ENCODE results near the gene PROCA1. TPM values are rescaled to one million over a fixed set of nuclear protein-coding genes. Genes with fewer than 3 reads are reported as not detected.
A peak's percentile ranks its signal among the peaks of the same experiment; 100 is the strongest.
"Not testable (repeated sequence)": the region's sequence is repeated elsewhere in the genome, so short reads cannot be mapped to it uniquely, and the experiment has no call there.

The PROCA1 gene
- total and polyA plus RNA-seq, 2 donors from 2014 or later, result 3.4 to 3.5 TPM

- intact Hi-C loops (cut with DNase I), result no loop called here
- FAIRE-seq, result no peak
- H3K4me3 ChIP-seq (ENCODE audit: low read length in 3 of 3), result no peak overlapping the region
- H3K9ac ChIP-seq (ENCODE audit: low read length in 3 of 3), result no peak overlapping the region
- H3K27me3 ChIP-seq (ENCODE audit: control insufficient read depth, insufficient read depth, low read length), result no peaks in the 10 kb centered on the region
- TF ChIP-seq CTCF (IDR thresholded peaks at IDR 0.05; ENCODE audit: borderline replicate concordance, extremely low read depth, insufficient read depth), result no peak
- H3K9me3 ChIP-seq (ENCODE audit: control insufficient read depth in 2 of 3, insufficient read depth in 1 of 3, low read length in 3 of 3), result no peaks in the 10 kb centered on the region
- no peak for DNase-seq
- no peak overlapping the region for H3K27ac ChIP-seq (ENCODE audit: low read depth in 2 of 2, low read length in 2 of 2)
- peaks cover 8 to 23% (median 16%) of the 10 kb centered on the region in 3 donors for H3K36me3 ChIP-seq (ENCODE audit: control insufficient read depth in 2 of 3, insufficient read depth in 3 of 3, low read length in 3 of 3)
- H3K4me1 ChIP-seq (ENCODE audit: control insufficient read depth in 2 of 3, insufficient read depth in 2 of 3, low read depth in 1 of 3, low read length in 3 of 3), result peaks cover 2 to 38% (median 11%) of the 10 kb centered on the region in 3 donors
Observed at GRCh38 chr17:28723159-28723835, 11.6 kb upstream of the PROCA1 start.

GRCh38 chr17:28722417-28723158 is 10.9 kb upstream of the PROCA1 start:
- Histone ChIP-seq H3K27me3 (ENCODE audit: control insufficient read depth, insufficient read depth, low read length) (no peaks in the 10 kb centered on the region), H3K4me1 (ENCODE audit: control insufficient read depth in 2 of 3, insufficient read depth in 2 of 3, low read depth in 1 of 3, low read length in 3 of 3) (peaks cover 2 to 37% (median 11%) of the 10 kb centered on the region in 3 donors), H3K27ac (ENCODE audit: low read depth in 2 of 2, low read length in 2 of 2) (no peak overlapping the region), H3K36me3 (ENCODE audit: control insufficient read depth in 2 of 3, insufficient read depth in 3 of 3, low read length in 3 of 3) (peaks cover 8 to 23% (median 16%) of the 10 kb centered on the region in 3 donors), H3K9me3 (ENCODE audit: control insufficient read depth in 2 of 3, insufficient read depth in 1 of 3, low read length in 3 of 3) (no peaks in the 10 kb centered on the region), H3K4me3 (ENCODE audit: low read length in 3 of 3) (no peak overlapping the region), H3K9ac (ENCODE audit: low read length in 3 of 3) (no peak overlapping the region)
- FAIRE-seq (no peak), DNase-seq (no peak)
- TF ChIP-seq CTCF (IDR thresholded peaks at IDR 0.05; ENCODE audit: borderline replicate concordance, extremely low read depth, insufficient read depth), result no peak
- intact Hi-C loops (cut with DNase I), result no loop called here

DNA sequence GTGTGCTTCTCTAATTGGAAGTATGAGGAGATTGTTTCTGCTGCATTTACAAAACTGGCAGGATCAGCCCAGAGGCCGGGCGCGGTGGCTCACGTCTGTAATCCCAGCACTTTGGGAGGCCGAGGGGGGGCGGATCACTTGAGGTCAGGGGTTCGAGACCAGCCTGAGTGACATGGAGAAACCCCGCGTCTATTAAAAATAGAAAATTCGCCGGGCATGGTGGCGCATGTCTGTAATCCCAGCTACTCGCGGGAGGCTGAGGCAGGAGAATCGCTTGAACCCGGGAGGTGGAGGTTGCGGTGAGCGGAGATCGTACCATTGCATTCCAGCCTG is 9.3 kb upstream of the PROCA1 start:
- H3K27ac ChIP-seq (ENCODE audit: low read depth in 2 of 2, low read length in 2 of 2); H3K27me3 ChIP-seq (ENCODE audit: control insufficient read depth, insufficient read depth, low read length); FAIRE-seq; intact Hi-C loops (cut with DNase I); H3K9me3 ChIP-seq (ENCODE audit: control insufficient read depth in 2 of 3, insufficient read depth in 1 of 3, low read length in 3 of 3): not testable (repeated sequence)
- peak in 1 of 5 donors; percentile 66 for DNase-seq
- Histone ChIP-seq H3K36me3 (ENCODE audit: control insufficient read depth in 2 of 3, insufficient read depth in 3 of 3, low read length in 3 of 3) (peaks cover 8 to 23% (median 16%) of the 10 kb centered on the region in 3 donors), H3K4me1 (ENCODE audit: control insufficient read depth in 2 of 3, insufficient read depth in 2 of 3, low read depth in 1 of 3, low read length in 3 of 3) (peaks cover 6 to 44% (median 18%) of the 10 kb centered on the region in 3 donors), H3K4me3 (ENCODE audit: low read length in 3 of 3) (peak overlapping the region; percentile 92 to 99 (median 96)), H3K9ac (ENCODE audit: low read length in 3 of 3) (peak overlapping the region in 2 of 3 donors; percentile 35 to 95)
